ENCODE data around the gene SLIT1. TPM values are rescaled to one million over a fixed set of nuclear protein-coding genes. Genes with fewer than 3 reads are reported as not detected.

Gene SLIT1
- total and polyA plus RNA-seq, 2 of the 8 experiments (the other 6 are each of a cell fraction or from before 2014, with no cell fraction given) = 0.70 to 0.88 TPM

DNA sequence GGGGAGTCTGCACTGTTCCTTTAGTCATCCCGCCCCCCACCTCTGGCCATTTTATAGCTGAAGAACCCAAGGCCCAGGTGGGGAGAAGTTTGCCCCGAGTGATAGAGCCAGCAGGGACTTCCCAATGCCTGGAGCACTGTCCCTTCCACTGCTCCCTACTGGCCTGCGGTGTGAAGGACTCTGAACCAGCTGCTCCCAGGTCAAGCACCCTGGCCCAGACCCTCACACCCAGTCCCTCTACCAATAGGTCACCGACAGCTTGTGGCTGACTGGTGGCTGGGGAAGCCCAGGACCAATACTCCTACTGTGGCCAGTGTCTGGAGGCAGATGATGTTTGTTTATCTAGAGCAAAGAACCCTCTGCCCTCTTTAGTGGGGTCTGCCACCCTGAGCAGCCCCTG is 185.8 kb downstream of the SLIT1 start:
- ChIA-PET CTCF (ENCODE audit: partially characterized antibody) (interaction anchor here (0.6 to 8.1 kb wide), 15 partner anchors 11 to 484 kb away, joined by 3 to 47 read pairs (median 3); no protein-coding TSS in a partner anchor), POLR2A (ENCODE audit: partially characterized antibody) (interaction anchor here (2.0 kb wide), 1 partner anchor 13 kb away, joined by 6 read pairs; no protein-coding TSS in a partner anchor)
- Histone ChIP-seq H3K4me2 (ENCODE audit: insufficient read depth in 1 of 2, low read depth in 2 of 2, low read length in 2 of 2) (no peak overlapping the region), H4K5ac (ENCODE audit: insufficient read length, low read depth, low read length) (no peak overlapping the region), H3K4ac (replicated peaks; ENCODE audit: insufficient read length, low read depth, low read length) (no peak overlapping the region), H2BK12ac (ENCODE audit: low read depth, low read length) (no peak overlapping the region), H2BK20ac (ENCODE audit: low read length) (no peak overlapping the region), H3K27me3 (replicated peaks in 1 of 4; ENCODE audit: control insufficient read depth in 3 of 4, extremely low read depth in 1 of 4, insufficient read depth in 3 of 4, low read length in 3 of 4) (no peaks in the 10 kb centered on the region), H3K4me3 (ENCODE audit: extremely low read depth in 1 of 4, insufficient read depth in 2 of 4, low read depth in 3 of 4, low read length in 4 of 4) (no peak overlapping the region), H2BK15ac (ENCODE audit: low read length) (no peak overlapping the region), H2BK5ac (ENCODE audit: low read depth, low read length) (no peak overlapping the region), H3K79me1 (ENCODE audit: low read depth, low read length) (no peaks in the 10 kb centered on the region), H3K9me3 (ENCODE audit: insufficient read depth in 2 of 2, low read depth in 1 of 2, low read length in 1 of 2) (no peaks in the 10 kb centered on the region), H4K20me1 (replicated peaks in 1 of 2; ENCODE audit: control insufficient read depth in 1 of 2, insufficient read depth in 2 of 2, low read length in 2 of 2) (no peaks in the 10 kb centered on the region), H3K4me1 (replicated peaks in 1 of 4; ENCODE audit: control insufficient read depth in 3 of 4, insufficient read depth in 4 of 4, low read length in 3 of 4) (no peaks in the 10 kb centered on the region), H3K56ac (replicated peaks; ENCODE audit: insufficient read length, low read depth, low read length) (no peak overlapping the region), H3K27ac (ENCODE audit: low read depth, low read length) (no peak overlapping the region), H4K91ac (replicated peaks; ENCODE audit: insufficient read length, low read length) (no peak overlapping the region), H3K36me3 (ENCODE audit: control insufficient read depth in 2 of 4, insufficient read depth in 4 of 4, low read length in 3 of 4) (no peaks in the 10 kb centered on the region), H2BK120ac (replicated peaks; ENCODE audit: low read depth, low read length) (no peak overlapping the region), H3K23ac (ENCODE audit: insufficient read length) (no peak overlapping the region), H3K9ac (replicated peaks in 1 of 4; ENCODE audit: extremely low read depth in 1 of 4, low read depth in 3 of 4, low read length in 3 of 4) (no peak overlapping the region), H3K14ac (ENCODE audit: insufficient read length) (no peak overlapping the region), H2AFZ (ENCODE audit: low read length) (no peak overlapping the region), H3K23me2 (ENCODE audit: low read depth, low read length) (no peaks in the 10 kb centered on the region), H2AK5ac (ENCODE audit: low read depth, low read length) (no peak overlapping the region), H3K79me2 (ENCODE audit: control insufficient read depth in 1 of 2, insufficient read depth in 2 of 2, low read length in 2 of 2) (no peaks in the 10 kb centered on the region), H4K8ac (ENCODE audit: extremely low read depth, insufficient read depth, low read length) (no peak overlapping the region; the same call in 1 of the 2 replicates), H3K18ac (ENCODE audit: extremely low read depth, low read length) (no peak overlapping the region)
- TF ChIP-seq CBX5 (IDR thresholded peaks at IDR 0.05; ENCODE audit: low read depth, low read length) = no peak
- no peak for TF ChIP-seq RNF2 (IDR thresholded peaks at IDR 0.05; ENCODE audit: borderline replicate concordance, low read depth, low read length, missing control alignments, poor library complexity, severe bottlenecking)
- no peak for TF ChIP-seq ZNF274 (IDR thresholded peaks at IDR 0.05; ENCODE audit: borderline replicate concordance, extremely low read depth, low read length)
- TF ChIP-seq TAF1 (IDR thresholded peaks at IDR 0.05; ENCODE audit: low read depth, low read length) = no peak
- TF ChIP-seq TCF12 (IDR thresholded peaks at IDR 0.05; ENCODE audit: low read depth, low read length) = no peak
- no peak for TF ChIP-seq CBX8 (IDR thresholded peaks at IDR 0.05; ENCODE audit: borderline replicate concordance, low read depth, low read length)
- FAIRE-seq (no peak), DNase-seq (ENCODE audit: low read depth in 1 of 2, low spot score in 2 of 2) (no peak)
- 89% methylated on average over 4 of the region's 4 CpGs; no CpG with 5 or more reads in 1 of the 2 experiments for WGBS, 2 experiments (ENCODE audit: extremely low coverage in 1 of 2, insufficient coverage in 1 of 2, insufficient read length in 1 of 2, insufficient replicate concordance in 2 of 2, low coverage in 1 of 2, low lambda C conversion rate in 2 of 2, missing lambda C conversion rate in 1 of 2)

Measured in H1 (cell line).